ENCODE measurements around the gene DIAPH3. TPM values are rescaled to one million over a fixed set of nuclear protein-coding genes. Genes with fewer than 3 reads are reported as not detected.

The DIAPH3 gene
- total and polyA plus RNA-seq, 2 of the 4 experiments (the other 2 are of a cell fraction), result 8.9 to 9.3 TPM

DNA sequence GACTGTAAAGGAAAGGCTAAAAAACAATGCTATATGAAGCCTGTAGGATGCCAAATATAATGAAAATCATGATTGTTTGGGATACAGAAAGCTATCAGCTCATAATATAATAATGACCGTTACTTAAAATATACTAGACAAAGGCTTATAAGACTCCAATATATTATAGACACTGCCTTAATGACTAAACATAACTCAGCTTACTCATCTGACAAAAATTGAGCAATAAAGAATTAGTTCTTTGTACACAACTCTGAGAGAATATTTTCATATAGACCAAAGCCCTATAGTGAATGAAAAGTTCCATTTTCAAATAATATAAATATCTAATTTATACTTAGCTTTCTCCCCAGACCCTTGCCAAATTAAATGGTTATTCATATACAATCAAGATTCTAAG is 283.3 kb downstream of the DIAPH3 start:
- ATAC-seq (ENCODE audit: low read depth) (peak; percentile 74), DNase-seq (peak; percentile 28)
- no peak overlapping the region for H2AK5ac ChIP-seq (ENCODE audit: low read depth, low read length)
- peaks cover 8% of the 10 kb centered on the region in 2 experiments; a peak in 2 of 4 replicates for H3K79me1 ChIP-seq (ENCODE audit: low read depth in 1 of 2, low read length in 2 of 2)
- CTCF ChIA-PET, result no interaction called here
- no peak overlapping the region for H3K18ac ChIP-seq (ENCODE audit: low read depth, low read length)
- peaks cover 7% of the 10 kb centered on the region; the same call in 1 of the 2 replicates for H3K9me1 ChIP-seq (ENCODE audit: insufficient read depth, low read length)
- H4K8ac ChIP-seq (ENCODE audit: low read depth in 2 of 2, low read length in 2 of 2), result no peak overlapping the region
- POLR2A ChIA-PET (ENCODE audit: unreplicated experiment), result no interaction called here
- H2AK9ac ChIP-seq (replicated peaks; ENCODE audit: low read depth, low read length, poor library complexity), result no peak overlapping the region
- no peak overlapping the region for H2BK120ac ChIP-seq (ENCODE audit: low read depth, low read length)
- no peak overlapping the region for H2AFZ ChIP-seq (replicated peaks; ENCODE audit: low read length, poor library complexity)
- TF ChIP-seq CEBPB (IDR thresholded peaks at IDR 0.05; ENCODE audit: low read depth, low read length), result peak; percentile 75
- no peak for TF ChIP-seq RFX5 (IDR thresholded peaks at IDR 0.05; ENCODE audit: low read depth, low read length)
- dilution Hi-C loops (cut with HindIII; ENCODE audit: low sequenced_read_pairs, unreplicated experiment), result no loop called here
- H3K9me3 ChIP-seq (ENCODE audit: control insufficient read depth, insufficient read depth, low read length), result no peaks in the 10 kb centered on the region
- H2BK5ac ChIP-seq (ENCODE audit: low read depth, low read length, poor library complexity, severe bottlenecking), result peak overlapping the region; percentile 40
- no peak overlapping the region for H3K4ac ChIP-seq (ENCODE audit: low read depth, low read length)
- no peaks in the 10 kb centered on the region for H4K20me1 ChIP-seq (ENCODE audit: insufficient read depth, low read length)
- no peak overlapping the region for H3K56ac ChIP-seq (ENCODE audit: extremely low read depth, insufficient read depth, low read length)
- H2BK15ac ChIP-seq (ENCODE audit: low read depth, low read length), result no peak overlapping the region
- intact Hi-C loops (cut with micrococcal nuclease), result no loop called here
- no peak overlapping the region for H3K23ac ChIP-seq (ENCODE audit: low read depth, low read length)
- H3K4me2 ChIP-seq (ENCODE audit: low read depth, low read length), result peak overlapping the region; percentile 54; the same call in 1 of the 2 replicates
- H2BK20ac ChIP-seq (ENCODE audit: low read depth, low read length), result no peak overlapping the region
- H3K27me3 ChIP-seq (ENCODE audit: control insufficient read depth, insufficient read depth, low read length), result no peaks in the 10 kb centered on the region
- H4K91ac ChIP-seq (ENCODE audit: insufficient read depth, low read depth, low read length), result no peak overlapping the region
- peaks cover 6% of the 10 kb centered on the region for H3K4me1 ChIP-seq (ENCODE audit: control insufficient read depth, insufficient read depth, low read length)
- H3K14ac ChIP-seq (replicated peaks; ENCODE audit: low read depth, low read length), result no peak overlapping the region
- BruUV-seq (replicated peaks), result no TSS peak
- WGBS, 2 experiments (ENCODE audit: extremely low coverage in 2 of 2, insufficient read length in 1 of 2), result no CpG with 5 or more reads among the region's 1 CpG
- in situ Hi-C loops (cut with MboI; ENCODE audit: low sequenced_read_pairs), result no loop called here
- no peaks in the 10 kb centered on the region for H3K36me3 ChIP-seq (ENCODE audit: control insufficient read depth, insufficient read depth, low read length)
- H4K5ac ChIP-seq (ENCODE audit: low read depth, low read length), result no peak overlapping the region
- no peak overlapping the region for H3K9ac ChIP-seq (ENCODE audit: low read depth, low read length)
- no peak overlapping the region for H3K4me3 ChIP-seq (ENCODE audit: insufficient read depth, low read depth, low read length)
- no peak overlapping the region for H3K27ac ChIP-seq (ENCODE audit: insufficient read depth, low read length)
